Activated effector memory CD4-positive, alpha-beta T cell treated with Interleukin-2 at 50 U/mL for 16 hours (primary cell): ENCODE measurements around the gene PTPRN2.
"Not testable (repeated sequence)": the region's sequence is repeated elsewhere in the genome, so short reads cannot be mapped to it uniquely, and the experiment has no call there.

Experiments used
- DNase-seq: peaks from one replicate; pipeline ENCODE4 v3.0.0-alpha.2; 2020

PTPRN2 gene

DNA sequence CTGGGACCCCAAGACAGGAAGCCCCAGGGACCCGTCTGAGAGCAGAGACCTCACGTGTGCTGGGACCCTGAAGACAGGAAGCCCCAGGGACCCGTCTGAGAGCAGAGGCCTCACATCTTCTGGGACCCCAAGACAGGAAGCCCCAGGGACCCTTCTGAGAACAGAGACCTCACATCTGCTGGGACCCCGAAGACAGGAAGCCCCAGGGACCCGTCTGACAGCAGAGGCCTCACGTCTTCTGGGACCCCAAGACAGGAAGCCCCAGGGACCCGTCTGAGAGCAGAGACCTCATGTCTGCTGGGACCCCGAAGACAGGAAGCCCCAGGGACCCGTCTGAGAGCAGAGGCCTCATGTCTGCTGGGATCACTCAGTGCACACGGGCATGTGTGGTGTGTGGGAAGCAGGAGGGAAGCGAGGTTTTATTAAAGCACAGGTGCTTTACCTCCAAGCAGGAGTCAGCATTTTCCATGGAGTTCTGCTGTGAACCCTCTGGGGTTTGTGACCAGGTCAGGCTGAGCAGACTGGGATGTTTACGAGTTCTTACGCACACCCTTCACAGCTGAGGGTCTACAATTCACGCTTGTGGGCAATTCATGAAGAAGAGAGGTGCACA lies 660.2 kb downstream of the PTPRN2 start:
- no peak for DNase-seq

DNA sequence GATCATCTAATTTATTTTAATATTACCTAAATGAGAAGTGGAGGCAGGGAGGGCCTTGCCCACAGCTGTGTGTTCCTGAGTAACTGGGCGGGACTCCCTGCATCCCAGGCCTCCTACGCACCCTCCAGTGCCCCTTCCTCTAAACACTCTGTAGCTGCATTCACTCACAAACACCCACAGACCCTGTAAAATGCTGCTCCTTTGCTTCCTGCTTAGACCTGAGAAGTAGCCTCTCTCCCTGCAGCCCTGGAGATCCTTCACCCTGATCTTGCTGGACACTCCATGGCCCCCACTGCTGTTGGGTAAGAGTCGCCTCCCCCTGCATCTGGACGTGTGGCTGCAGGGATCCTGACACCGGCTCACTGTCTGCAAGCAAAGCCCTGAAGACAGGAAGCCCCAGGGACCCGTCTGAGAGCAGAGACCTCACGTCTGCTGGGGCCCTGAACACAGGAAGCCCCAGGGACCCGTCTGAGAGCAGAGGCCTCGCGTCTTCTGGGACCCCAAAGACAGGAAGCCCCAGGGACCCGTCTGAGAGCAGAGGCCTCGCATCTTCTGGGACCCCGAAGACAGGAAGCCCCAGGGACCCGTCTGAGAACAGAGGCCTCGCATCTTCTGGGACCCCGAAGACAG lies 661.0 kb downstream of the PTPRN2 start:
- no peak for DNase-seq

DNA sequence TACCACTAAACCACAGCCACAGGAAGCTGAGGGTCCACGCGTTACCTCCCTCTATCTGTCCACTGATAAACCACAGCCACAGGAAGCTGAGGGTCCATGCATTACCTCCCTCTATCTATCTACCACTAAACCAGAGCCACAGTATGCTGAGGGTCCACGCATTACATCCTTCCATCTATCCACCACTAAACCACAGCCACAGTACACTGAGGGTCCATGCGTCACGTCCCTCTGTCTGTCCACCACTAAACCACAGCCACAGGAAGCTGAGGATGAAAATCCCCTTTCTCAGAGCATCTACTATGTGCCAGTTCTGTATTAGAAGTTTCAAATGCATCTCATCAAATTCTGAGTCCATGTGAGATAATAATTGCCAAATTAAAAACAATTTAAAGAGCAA lies 661.5 kb downstream of the PTPRN2 start:
- no peak for DNase-seq

DNA sequence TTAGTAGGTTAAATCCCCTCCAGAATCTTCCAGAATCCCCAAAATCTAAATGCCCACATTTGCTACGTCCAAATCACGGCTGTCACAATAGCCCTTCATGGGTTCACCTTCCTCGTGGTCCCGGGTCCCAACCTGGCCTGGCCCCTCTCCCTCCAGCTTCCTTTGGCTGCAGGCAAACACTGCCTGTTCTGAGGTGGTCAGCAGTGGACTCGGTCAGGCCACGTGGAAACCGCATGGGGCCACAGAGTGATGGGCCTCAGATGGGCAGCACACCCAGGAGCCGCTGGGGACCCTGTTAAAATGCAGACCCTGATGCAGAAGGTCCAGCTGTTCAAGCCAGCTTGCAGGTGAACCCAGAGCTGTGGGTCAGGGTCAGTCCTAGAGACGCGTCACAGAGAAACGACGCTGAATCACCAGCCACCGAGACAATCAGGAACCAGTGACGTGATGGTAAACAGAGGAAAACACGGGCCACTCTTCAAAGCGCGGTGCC lies 662.2 kb downstream of the PTPRN2 start:
- no peak for DNase-seq

DNA sequence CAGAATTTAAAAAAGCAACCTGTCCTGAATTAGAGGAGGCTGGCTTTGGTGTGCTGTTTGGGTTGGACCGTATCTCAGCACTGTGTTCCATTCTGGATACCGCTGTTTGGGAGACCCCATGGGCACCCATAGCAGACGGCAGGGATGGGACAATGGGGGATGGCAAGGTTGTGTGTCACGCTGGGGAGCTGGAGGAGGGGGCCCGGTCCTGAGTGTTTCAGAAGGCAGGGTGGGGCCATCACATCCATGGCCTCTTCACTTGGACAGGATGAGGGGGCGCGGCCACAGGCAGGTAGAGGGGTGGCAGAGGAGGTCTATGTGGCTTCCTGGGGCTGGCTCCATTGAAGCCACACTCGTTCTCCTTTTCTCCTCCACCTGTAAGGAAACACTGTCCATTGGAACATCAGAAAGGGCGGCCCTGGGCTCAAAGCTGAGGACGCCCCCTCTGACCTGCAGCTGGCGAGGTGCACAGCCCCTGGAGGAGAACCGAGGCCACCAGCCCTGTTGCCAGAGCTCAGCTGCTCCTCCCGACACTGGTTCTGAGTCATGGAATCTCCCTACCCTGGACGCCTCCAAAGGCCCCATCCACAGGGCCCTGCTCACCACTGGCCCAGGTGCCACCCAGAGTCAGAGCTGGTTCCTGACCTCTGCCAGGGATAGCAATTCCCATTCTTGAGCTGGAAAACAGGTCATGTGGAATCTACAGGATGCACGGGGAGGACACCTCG lies 663.6 kb downstream of the PTPRN2 start:
- no peak for DNase-seq

DNA sequence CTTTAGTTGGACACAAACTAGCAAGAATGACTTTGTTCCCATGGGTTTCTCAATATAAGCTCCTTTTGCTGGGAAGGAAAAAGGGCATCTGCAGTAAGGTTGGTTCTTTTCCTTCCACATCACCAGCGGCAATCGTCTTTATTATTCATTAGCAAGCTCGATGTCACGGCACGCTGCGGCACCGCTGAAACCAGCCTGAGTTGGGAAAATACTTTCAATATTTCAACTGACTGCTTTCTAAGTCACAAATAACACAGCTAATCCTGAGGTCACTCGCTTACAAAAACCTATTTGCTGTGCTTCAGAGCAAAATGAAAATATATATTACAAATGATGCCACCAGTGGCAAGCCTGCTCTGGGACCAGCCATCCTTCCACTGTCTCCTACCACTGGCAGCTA lies 665.0 kb downstream of the PTPRN2 start:
- DNase-seq: no peak

DNA sequence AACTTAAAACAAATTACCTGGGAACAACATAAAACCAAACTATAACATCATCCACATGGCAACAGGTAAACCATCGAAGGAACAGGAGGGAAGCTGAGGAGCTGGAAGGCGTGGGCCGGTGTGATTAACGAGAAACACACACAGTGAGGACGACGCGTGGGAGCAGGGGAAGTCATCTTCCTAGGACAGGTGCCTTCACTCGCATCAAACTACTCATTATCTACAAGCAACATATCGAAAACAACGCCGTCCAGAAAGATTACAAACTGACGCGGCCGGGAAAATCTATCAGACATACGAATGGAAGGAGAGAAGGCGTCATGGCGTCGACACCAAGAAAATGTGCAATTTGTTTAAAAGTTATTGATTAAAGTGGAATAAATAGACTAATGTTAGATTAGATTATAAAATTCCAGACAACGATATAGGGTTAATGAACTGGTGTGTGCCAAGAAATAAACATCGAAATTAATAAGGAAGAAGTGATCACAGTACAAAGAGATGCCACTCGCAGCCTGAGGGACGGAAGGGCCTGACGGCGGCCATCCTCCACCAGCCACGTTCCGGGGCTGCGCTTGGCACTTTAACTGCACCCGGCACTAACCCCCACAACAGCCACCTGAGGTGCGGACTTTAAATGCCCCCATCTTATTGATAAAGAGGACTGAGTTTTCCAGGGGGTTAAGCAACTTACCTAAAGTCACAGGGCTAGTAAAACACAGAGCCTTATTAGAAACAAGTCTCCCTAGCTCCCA lies 669.1 kb downstream of the PTPRN2 start:
- no peak for DNase-seq

DNA sequence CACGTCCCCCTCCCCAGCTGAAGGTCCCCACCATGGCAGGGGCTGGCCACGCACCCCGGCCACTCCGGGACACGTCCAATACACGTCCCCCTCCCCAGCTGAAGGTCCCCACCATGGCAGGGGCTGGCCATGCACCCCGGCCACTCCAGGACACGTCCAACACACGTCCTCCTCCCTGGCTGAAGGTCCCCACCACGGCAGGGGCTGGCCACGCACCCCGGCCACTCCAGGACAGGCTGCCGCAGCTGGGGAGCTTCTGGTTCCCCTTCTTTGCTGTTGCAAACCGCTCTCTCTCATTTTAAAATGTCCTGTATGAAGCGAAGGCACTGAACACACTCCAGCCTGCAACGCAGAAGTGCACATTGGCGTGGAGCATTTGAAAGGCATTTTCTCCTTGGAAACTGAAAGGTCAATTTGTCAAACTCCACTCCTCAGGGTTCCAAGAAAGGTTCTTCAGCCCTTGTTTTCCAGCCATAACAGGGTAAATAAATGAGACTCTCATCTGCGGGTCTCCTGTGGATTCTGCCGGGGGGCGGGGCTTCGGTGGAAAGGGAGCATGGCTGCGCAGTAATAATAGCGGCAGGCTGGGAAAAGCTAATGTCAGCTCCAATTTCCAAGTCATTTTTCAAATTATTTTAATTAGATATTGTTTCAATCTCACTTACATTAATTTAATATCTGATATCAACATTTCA lies 670.5 kb downstream of the PTPRN2 start:
- DNase-seq: no peak

DNA sequence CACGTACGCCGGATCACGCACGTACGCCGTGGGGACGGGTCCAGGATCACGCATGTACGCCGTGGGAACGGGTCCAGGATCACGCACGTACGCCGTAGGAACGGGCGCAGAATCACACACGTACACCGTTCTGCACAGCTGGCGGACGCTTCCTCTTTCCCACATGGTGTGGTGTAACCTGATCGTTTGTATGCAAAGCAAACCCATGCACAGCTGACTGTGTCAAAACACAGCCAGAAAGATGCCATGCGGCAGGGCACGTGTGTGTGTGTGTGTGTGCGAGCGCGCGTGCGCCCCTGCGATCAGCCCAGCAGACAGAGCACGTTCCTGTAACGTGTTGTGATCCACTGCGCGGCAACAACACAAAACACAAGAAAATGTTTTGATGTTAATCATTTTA lies 677.2 kb downstream of the PTPRN2 start:
- no peak for DNase-seq

DNA sequence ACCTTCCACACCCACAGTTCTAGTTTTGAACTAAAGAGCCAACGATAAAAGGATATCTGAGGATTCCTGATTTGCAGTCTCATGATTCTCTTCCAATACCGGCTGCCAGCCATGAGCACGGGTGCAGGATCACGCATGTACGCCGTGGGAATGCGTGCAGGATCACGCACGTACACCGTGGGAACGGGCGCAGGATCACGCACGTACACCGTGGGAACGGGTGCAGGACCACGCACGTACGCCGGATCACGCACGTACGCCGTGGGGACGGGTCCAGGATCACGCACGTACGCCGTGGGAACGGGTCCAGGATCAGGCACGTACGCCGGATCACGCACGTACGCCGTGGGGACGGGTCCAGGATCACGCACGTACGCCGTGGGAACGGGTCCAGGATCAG lies 677.6 kb downstream of the PTPRN2 start:
- DNase-seq: not testable (repeated sequence)

DNA sequence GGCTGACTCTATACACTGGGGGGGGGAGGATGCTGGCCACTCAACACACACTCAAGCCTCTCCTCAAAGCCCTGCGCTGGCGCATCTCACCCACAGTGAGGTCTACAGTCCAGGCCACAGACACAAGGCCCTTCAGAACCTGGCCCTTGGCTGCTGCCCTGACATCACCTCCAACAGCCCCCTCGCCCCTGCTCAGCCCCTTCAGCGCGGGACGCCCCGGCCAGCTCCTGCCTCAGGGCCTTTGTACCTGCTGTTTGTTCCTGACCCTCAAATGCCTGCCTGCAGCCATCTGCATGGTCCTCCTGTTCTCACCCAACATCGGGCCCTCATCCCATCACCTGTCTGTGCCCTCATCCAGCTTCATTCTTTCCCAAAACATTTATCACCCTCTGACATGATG lies 678.3 kb downstream of the PTPRN2 start:
- DNase-seq: no peak

DNA sequence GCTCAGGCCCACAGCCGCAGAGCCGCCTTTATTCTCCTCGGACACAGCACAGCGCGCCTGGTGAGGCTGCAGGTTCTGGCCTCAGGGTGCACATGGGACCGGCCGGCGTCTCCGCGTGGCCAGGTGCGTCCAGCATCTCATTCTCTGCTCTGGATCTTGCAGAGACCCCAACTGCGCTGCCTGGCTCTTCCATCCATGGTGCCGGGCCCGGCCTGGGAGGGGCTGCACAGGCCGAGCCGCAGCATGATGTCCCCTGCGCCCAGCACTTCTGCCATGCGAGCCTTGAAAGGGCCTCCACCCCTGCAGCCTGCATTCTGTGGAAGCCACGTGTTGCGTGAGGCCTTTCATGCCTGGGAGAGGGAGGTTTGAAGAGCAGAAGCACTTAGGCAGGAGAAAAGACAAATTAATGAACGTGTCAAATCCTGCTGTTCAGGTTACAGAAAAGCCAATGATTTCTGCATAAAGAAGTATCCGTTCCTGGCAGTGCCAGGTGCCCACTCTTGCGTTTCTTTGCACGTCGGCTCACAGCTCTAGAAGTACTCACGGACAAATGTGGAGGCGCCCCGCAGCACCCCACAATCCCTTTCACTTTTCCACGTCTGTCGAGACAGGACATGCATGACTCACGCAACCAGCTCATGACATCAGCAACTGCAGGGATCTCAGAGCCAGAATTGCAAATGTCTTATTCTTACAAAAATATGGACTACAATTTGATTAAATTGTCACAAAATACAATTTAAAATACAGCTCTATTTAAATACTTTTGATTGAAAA lies 679.4 kb downstream of the PTPRN2 start:
- DNase-seq: no peak

DNA sequence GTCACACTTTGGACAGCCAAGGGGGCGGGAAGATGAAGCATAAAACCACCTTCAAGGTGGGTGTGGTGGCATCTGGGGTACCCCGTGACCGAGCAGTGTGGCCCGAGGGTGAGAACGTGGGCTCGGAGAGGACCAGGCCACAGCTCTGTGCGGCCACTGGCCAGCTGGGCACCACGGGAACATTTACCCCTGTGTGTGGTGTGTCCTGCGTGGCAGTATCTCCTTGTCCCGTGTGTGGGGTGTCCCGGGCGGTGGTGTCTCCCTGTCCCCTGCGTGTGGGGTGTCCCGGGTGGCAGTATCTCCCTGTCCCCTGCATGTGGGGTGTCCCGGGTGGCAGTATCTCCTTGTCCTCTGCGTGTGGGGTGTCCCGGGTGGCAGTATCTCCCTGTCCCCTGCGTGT lies 680.5 kb downstream of the PTPRN2 start:
- no peak for DNase-seq

DNA sequence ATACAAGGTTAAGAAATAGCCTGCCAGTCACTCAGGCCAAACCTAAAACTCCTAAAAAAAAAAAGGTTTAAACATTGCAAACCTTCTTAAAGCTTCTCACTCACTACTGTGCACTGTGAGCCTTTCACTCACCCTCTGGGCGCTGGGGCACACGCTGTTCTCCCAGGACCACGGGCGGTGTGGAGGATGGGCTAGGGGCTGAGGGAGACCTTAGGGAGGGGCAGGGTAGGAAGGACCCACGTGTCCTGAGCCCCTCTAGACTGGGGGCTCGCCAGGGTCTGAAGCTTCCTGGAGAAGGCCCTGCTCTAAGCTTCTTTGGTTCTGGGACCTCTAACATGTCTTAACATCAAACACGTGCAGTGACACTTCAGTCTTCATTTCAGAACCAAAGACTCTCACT lies 681.0 kb downstream of the PTPRN2 start:
- DNase-seq: no peak

DNA sequence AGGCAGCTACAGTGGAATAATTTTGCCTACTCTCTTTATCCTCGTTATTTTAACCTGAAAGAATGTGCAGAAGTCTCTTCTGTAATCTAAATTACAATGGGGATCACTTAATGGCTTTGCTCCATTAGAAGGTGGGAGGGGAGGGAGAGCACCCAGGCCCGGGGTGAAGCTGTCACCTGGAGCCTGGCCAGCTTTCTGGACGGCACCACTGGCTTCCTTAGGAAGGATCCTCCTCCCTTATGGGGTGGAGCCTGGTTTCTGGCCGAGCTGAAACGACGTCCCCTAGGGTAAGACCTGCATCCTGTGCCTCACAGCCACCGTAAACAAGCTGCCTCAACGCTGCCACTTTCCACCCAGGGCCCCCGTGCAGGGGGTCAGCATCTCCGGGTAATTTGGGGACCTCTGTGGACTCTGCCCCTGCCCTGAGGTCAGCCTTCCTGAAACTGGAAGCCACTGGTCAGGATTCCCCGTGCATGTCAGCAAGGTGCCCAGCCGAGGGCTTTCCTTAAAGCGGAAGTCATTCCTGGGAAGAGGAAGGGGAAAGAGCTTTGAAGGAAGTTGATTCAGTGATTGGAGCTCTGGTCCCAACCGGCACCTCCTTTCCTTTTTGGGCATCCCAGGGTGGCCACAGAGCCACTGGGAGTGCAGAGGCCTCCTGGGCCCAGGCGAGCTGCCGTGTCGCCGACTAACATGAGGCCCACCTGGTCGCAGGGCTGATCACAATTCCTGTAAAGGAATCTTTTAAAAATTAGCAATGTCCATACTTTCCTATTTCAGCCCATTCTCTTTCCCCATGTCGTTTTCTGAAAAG lies 681.8 kb downstream of the PTPRN2 start:
- no peak for DNase-seq

DNA sequence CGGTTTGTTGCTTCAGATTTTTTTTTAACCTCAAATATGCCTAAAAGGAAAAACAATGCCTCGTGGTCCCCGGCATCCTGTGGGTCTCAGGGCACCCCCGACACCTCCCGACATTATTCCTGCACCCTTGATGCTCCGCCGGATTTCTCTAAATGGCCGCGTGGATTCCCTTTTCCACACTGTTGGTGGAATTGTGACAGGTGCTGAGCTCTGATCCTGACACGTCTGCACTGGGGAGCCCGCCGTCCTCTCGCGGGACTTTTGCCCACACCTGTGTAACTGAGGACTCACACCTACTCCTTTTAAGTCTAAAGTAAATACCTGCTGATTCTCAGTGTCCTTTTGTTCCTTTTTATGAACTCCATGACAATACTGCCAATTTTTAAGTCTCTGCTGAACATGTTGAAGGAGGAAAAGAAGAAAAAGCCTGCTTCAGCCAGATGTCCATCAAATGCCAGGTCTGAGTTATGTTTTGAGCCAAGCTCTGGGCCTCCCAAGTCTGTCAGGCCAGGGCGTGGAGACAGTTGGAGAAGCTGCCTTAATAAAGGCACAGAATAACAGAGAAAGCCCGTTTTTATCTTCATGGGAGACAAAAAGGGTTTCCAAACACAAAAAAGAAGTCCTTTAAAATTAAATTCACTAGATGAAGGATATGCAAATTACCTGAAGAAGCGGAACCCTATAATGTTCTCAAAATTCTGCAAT lies 682.6 kb downstream of the PTPRN2 start:
- no peak for DNase-seq

DNA sequence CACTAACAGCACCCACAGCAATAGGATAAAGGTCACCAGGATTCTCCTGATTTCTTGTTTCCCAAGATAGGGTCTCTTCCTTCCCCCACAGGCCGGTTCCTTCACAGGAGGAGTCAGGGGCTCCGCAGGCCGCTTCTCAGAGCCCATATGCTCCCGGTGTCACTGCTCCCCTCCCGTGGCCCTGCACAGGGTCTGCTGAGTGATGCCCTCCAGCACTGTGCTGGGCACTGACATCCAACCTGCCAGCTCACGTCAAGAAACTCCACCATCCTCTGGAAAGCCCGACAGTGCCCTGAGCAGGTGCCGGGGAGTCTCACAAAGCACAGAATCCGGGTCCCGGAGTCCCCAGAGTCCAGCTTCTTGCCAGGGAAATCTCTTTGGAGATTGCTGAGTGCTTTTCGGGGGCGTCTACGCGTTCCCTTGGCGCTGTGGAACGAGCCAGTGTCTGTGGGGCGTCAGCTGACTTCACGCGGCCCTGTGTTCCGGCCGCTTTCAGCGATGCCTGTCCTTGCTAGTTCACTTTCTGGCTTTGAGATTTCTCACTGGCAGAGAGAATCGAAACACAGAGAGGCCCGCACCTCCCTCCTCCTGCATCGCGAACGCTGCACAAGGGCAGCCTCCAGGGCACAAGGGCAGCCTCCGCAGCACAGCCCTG lies 683.3 kb downstream of the PTPRN2 start:
- DNase-seq: no peak

DNA sequence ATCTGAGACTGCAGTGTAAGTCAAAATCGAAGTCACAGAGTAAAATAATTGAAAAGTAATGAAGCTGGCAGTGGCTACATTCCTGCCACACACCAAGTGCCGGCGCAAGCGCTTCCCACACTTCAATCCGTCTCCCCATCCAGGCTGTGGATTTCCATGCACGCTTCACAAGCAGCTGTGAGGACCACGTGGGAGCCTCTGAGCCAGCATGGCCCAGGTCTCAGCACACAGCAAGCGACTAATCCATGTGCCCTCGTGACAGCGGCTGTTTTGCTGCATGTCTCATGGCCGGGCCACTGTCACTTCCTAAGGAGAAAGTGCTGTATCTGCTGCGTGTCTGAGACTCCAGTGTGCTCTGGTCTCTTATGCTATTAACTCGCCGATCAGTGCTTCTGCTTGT lies 683.9 kb downstream of the PTPRN2 start:
- no peak for DNase-seq

DNA sequence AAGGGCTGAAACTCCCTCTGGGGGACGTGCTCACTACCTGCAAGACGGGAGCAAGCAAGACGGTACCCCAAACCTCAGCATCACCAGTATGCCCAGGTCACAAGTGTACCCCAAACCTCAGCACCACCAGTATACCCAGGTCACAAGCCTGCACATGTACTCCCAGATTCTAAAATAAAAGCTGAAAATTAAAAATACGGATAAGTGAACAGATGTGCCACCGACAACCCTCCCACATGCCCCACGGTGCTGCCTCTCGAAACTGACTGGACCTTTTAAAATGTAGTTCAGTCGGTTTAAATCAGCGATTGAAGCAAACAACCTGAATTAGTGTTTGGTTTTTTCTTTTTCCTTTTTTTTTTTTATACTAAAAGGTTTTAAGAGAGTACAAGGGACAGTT lies 684.3 kb downstream of the PTPRN2 start:
- DNase-seq: no peak
